OCI-M2 (cell line): ENCODE results near the gene SCNN1G.

Source experiments
- DNase-seq: peaks from one replicate; lab custom pipeline; 2025; ENCODE audit not compliant: unreplicated experiment; lab: John Stamatoyannopoulos, UW

SCNN1G gene

DNA sequence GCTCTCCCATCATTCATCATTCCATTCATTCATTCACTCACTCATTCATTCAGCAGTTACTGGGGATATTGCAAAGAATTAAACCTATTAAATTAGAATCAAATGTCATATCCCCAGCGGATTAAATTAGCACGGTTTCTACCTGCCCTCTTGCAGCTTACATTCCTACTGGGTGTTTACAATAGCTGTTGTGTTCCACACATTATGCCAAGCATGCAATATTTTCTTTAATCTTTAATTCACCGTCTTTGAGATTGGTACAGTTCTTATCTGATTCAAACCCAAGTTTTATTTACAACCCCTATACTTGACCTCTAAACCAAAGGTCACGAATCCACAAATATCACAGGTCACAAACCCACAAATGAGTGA is 32.6 kb upstream of the SCNN1G start:
- DNase-seq = no peak

- no peak for DNase-seq
These were observed 30.0 kb upstream of the SCNN1G start for GRCh38 chr16:23152386-23153178.

- DNase-seq = no peak
These were observed 27.0 kb upstream of the SCNN1G start for GRCh38 chr16:23155445-23156049.

- DNase-seq = no peak
These were observed 26.4 kb upstream of the SCNN1G start for GRCh38 chr16:23156110-23156509.

- no peak for DNase-seq
These were observed 25.5 kb upstream of the SCNN1G start for GRCh38 chr16:23156946-23157460.

- DNase-seq = no peak
These were observed 24.4 kb upstream of the SCNN1G start for GRCh38 chr16:23158114-23158513.

GRCh38 chr16:23160082-23160481 is 22.5 kb upstream of the SCNN1G start:
- DNase-seq = no peak

- DNase-seq = no peak
These were observed 22.0 kb upstream of the SCNN1G start for GRCh38 chr16:23160574-23160973.

GRCh38 chr16:23163921-23164320 is 18.6 kb upstream of the SCNN1G start:
- no peak for DNase-seq

GRCh38 chr16:23164736-23165135 is 17.8 kb upstream of the SCNN1G start:
- DNase-seq = no peak

GRCh38 chr16:23172583-23172982 is 10.0 kb upstream of the SCNN1G start:
- DNase-seq = no peak

- DNase-seq = no peak
These were observed 9.6 kb upstream of the SCNN1G start for GRCh38 chr16:23172994-23173393.

GRCh38 chr16:23174622-23175021 is 7.9 kb upstream of the SCNN1G start:
- no peak for DNase-seq

GRCh38 chr16:23175651-23176050 is 6.9 kb upstream of the SCNN1G start:
- no peak for DNase-seq

DNA sequence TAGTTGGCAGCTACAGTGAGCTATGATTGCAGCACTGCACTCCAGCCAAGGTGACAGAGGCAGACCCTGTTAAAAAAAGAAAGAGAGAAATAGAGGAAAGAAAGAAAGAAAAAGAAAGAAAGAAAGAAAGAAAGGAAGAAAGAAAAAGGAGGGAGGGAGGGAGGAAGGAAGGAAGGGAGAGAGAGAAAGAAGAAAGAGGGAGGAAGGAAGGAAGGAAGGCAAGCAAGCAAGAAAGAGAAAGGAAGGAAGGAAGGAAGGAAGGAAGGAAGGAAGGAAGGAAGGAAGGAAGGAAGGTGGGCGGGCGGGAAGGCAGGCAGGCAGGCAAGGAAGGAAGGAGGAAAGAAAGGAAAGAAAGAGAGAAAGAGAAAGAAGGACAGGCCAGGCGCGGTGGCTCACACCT is 1.0 kb upstream of the SCNN1G start:
- no peak for DNase-seq

- DNase-seq = no peak
These were observed 303 bp upstream of the SCNN1G start for GRCh38 chr16:23182206-23182678.

- DNase-seq = no peak
These were observed 958 bp downstream of the SCNN1G start for GRCh38 chr16:23183543-23183862.

DNA sequence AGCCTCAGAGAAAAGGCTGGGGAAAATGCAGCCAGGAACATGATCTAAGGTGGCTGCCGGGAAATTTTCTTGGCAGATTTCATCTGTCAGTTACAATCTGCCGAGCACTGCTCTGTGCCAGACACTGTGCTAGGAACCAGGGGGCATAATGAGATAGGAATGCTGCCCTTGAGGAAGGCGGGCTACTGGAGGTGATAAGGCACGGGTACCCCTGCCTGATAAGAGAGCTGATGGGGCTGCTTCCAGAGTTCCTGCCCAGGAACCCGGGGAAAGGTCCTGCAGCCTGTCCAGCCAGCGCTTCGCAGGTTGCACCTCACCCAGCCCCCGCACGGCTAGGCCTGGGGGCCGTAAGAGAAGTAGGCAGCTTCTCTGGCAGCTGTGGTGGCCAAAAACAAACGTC is 3.1 kb downstream of the SCNN1G start:
- no peak for DNase-seq

DNA sequence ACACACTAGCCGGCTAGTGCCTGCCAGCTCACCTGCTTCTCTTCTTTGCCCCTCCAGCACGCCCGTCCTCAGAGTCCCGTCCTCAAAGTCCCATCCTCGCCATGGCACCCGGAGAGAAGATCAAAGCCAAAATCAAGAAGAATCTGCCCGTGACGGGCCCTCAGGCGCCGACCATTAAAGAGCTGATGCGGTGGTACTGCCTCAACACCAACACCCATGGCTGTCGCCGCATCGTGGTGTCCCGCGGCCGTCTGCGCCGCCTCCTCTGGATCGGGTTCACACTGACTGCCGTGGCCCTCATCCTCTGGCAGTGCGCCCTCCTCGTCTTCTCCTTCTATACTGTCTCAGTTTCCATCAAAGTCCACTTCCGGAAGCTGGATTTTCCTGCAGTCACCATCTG is 3.6 kb downstream of the SCNN1G start:
- no peak for DNase-seq

GRCh38 chr16:23187341-23187740 is 4.8 kb downstream of the SCNN1G start:
- DNase-seq = no peak

DNA sequence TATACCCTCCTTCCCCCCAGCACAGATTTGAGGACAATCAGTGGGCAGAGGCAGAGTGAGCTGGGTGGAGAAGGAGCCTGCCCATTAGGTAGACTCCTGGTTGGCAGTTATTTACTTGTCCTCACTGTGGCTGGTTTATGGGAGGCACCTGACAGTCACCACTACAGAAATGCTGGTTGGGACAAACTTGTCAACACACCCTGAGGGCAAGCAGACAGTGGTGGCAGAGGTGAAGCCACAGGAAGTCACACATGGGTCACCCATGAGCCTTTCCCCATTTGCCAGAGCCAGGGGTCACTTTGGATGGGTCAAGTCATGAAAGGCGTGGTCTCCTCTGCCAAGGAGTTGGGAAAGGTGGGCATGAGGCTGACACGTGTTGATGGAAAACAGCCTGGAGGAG is 6.4 kb downstream of the SCNN1G start:
- no peak for DNase-seq

DNA sequence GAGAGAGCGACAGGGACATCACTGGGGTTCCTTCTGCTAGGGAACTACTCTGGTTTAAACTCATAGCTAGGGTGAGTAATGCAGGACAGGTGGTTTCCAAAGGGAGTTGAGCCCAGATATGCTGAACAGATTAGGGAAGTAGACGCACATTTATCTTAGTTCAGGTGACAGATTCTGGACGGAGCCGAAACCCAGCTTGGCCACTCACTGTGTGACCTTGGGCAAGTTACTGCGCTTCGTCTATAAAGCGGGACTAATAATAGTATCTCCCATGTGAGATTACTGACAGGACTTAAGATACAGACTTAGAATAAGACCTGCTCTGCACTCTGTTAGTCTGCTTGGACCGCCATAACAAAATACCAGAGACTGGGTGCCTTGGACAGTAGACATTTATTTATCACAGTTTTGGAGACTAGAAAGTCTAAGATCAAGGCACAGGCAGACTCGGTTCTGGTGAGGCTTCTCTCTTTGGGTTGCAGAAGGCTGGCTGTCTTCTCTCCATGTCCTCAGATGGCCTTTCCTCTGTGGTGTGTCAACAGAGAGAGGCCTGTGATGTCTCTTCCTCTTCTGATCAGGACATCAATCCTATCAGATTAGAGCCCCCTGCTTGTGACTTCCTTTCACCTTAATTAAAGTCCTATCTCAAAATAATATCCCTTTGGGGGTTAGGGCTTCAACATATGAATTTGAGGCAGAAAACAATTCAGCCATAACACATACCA is 12.1 kb downstream of the SCNN1G start:
- DNase-seq = no peak
